Loucy (cell line): Measurements from ENCODE around the gene RPL22.

ENCODE experiments used
- H2AFZ ChIP-seq: fragments of 200-600 bp; sonication (generic); 2 replicates; pipeline ENCODE4 v1.6.0; 2016; ENCODE audit warnings: antibody characterized with exemption, mild to moderate bottlenecking, low read length, moderate library complexity
- H3F3A ChIP-seq: fragments of 200-600 bp; 2 replicates; pipeline ENCODE4 v1.6.0; 2016; ENCODE audit warnings: antibody characterized with exemption, low read depth, mild to moderate bottlenecking
- H3K27me3 ChIP-seq: fragments of 200-600 bp; sonication (generic); 2 replicates; pipeline ENCODE4 v1.6.1; 2014; ENCODE audit warnings: low read length, mild to moderate bottlenecking; ENCODE audit not compliant: insufficient read depth, poor library complexity, severe bottlenecking
- H3K36me3 ChIP-seq: fragments of 200-600 bp; sonication (generic); 2 replicates; pipeline ENCODE4 v1.6.1; 2016; ENCODE audit warnings: low read length; ENCODE audit not compliant: insufficient read depth
- H3K4me1 ChIP-seq: fragments of 200-600 bp; sonication (generic); 2 replicates; pipeline ENCODE4 v1.5.1; 2014; ENCODE audit warnings: low read length, mild to moderate bottlenecking; ENCODE audit not compliant: insufficient read depth, poor library complexity, severe bottlenecking
- H3K4me2 ChIP-seq: fragments of 200-600 bp; sonication (generic); 2 replicates; pipeline ENCODE4 v1.6.0; 2014; ENCODE audit warnings: antibody characterized with exemption, low read length, low read depth, mild to moderate bottlenecking; ENCODE audit not compliant: poor library complexity, severe bottlenecking
- H3K4me3 ChIP-seq: fragments of 200-600 bp; sonication (generic); 2 replicates; pipeline ENCODE4 v1.5.1; 2014; ENCODE audit warnings: low read length, mild to moderate bottlenecking, mixed read lengths; ENCODE audit not compliant: poor library complexity, severe bottlenecking
- H3K79me2 ChIP-seq: fragments of 200-600 bp; sonication (generic); 2 replicates; pipeline ENCODE4 v1.6.1; 2014; ENCODE audit warnings: low read length; ENCODE audit not compliant: insufficient read depth
- H3K9ac ChIP-seq: fragments of 200-600 bp; sonication (generic); 2 replicates; pipeline ENCODE4 v1.6.0; 2014; ENCODE audit warnings: mild to moderate bottlenecking, low read depth, low read length, moderate library complexity; ENCODE audit not compliant: poor library complexity, severe bottlenecking
- H3K9me2 ChIP-seq: fragments of 200-600 bp; sonication (generic); replicated peaks from 2 replicates; pipeline ENCODE4 v1.6.1; 2016; ENCODE audit warnings: low read depth, low read length, mixed read lengths
- H3K9me3 ChIP-seq: fragments of 200-600 bp; sonication (generic); 2 replicates; pipeline ENCODE4 v1.6.1; 2014; ENCODE audit warnings: mild to moderate bottlenecking, antibody characterized with exemption, low read length, low read depth; ENCODE audit not compliant: insufficient read depth
- H4K20me1 ChIP-seq: fragments of 200-600 bp; sonication (generic); 2 replicates; pipeline ENCODE4 v1.6.0; 2014; ENCODE audit warnings: antibody characterized with exemption, low read length, mild to moderate bottlenecking; ENCODE audit not compliant: insufficient read depth, poor library complexity, severe bottlenecking
- CTCF ChIP-seq: fragments of 200-600 bp; sonication (generic); conservative IDR thresholded peaks from 2 replicates; pipeline ENCODE4 v1.5.1; 2014; ENCODE audit warnings: mild to moderate bottlenecking, antibody characterized with exemption, low read length
- EZH2phosphoT487 ChIP-seq: fragments of 200-600 bp; IDR thresholded peaks from 2 replicates; pipeline ENCODE4 v1.6.1; 2018; ENCODE audit warnings: antibody characterized with exemption, mild to moderate bottlenecking, moderate library complexity, borderline replicate concordance

The RPL22 gene

DNA sequence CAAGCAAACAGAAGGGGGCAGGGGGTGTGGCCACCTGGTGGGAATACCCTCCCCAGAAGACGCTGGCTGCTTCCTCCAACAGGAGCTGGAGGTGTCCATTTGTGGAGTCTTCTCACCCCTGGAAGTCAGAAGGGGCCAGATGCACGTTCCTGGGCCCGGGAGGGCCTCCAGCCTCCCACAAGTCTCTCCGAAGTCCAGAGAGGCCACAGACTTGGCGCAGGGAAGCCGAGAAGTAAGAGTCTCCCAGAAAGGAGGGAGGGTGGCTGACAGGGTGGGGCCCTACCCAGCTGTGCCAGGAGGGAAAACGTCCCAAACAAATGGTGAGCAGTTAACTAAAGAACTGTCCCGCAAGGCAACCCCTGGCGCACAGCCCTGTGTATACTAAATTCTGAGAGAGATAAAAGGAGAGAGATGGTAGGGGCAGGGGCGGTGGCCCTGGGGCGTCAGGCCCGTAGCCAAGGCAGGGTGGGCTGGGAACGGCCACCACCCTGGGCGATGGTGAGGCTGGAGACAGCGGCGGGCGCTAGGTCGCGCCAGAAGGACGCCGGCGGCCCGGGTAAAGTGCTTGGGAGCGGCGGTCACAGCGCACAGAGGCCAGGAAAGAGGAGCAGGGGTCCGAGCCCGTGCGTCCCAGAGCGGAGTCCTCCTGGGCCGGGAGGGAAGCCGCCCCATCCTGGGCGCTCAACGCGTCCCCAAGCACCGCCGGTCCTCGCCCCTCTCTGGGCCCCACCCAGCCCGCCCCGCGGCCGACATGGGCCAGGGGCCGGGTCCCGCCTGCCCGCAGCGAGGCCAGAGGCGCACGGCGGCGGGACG is 20.4 kb downstream of the RPL22 start:
- no peaks in the 10 kb centered on the region for H4K20me1 ChIP-seq
- no peaks in the 10 kb centered on the region for H3K4me1 ChIP-seq
- H3K36me3 ChIP-seq = peaks cover under 1% of the 10 kb centered on the region; the same call in 1 of the 2 replicates
- no peaks in the 10 kb centered on the region for H3F3A ChIP-seq
- no peak overlapping the region for H3K4me2 ChIP-seq
- no peak overlapping the region for H3K9ac ChIP-seq
- H3K9me3 ChIP-seq = no peaks in the 10 kb centered on the region
- TF ChIP-seq EZH2phosphoT487 (no peak), CTCF (no peak)
- H3K79me2 ChIP-seq = no peaks in the 10 kb centered on the region
- H3K9me2 ChIP-seq = no peaks in the 10 kb centered on the region
- no peaks in the 10 kb centered on the region for H3K27me3 ChIP-seq
- H2AFZ ChIP-seq = no peak overlapping the region
- no peak overlapping the region for H3K4me3 ChIP-seq

- no peaks in the 10 kb centered on the region for H3K4me1 ChIP-seq
- no peak overlapping the region for H3K9ac ChIP-seq
- TF ChIP-seq CTCF (no peak), EZH2phosphoT487 (no peak)
- no peaks in the 10 kb centered on the region for H3K9me2 ChIP-seq
- no peak overlapping the region for H3K4me2 ChIP-seq
- H2AFZ ChIP-seq = no peak overlapping the region
- H3K4me3 ChIP-seq = no peak overlapping the region
- H3K36me3 ChIP-seq = no peaks in the 10 kb centered on the region
- no peaks in the 10 kb centered on the region for H4K20me1 ChIP-seq
- H3F3A ChIP-seq = no peaks in the 10 kb centered on the region
- H3K27me3 ChIP-seq = no peaks in the 10 kb centered on the region
- H3K9me3 ChIP-seq = no peaks in the 10 kb centered on the region
- H3K79me2 ChIP-seq = no peaks in the 10 kb centered on the region
Measured at GRCh38 chr1:6177681-6178380, 21.6 kb downstream of the RPL22 start.

DNA sequence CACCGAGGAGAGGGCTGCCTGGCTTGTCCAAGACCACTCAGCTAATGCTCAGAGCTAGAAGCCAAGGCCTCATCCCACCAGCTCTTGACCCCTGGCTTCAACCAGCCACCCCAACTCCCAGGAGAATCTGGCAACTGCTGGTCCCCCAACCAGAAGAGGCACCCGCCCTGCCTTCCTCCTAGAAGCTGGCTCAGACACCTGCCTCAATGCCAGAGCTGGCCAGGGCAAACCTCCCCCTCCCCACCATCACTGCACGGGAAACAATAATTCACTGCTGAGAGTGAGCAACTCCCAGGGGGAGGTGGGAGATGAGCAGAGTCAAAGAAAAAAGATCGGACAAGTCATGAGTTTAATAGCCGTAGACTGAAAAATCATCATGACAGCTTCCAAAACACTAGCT is 22.6 kb downstream of the RPL22 start:
- no peaks in the 10 kb centered on the region for H3K36me3 ChIP-seq
- no peaks in the 10 kb centered on the region for H3K27me3 ChIP-seq
- H3K9me3 ChIP-seq = no peaks in the 10 kb centered on the region
- no peak overlapping the region for H3K4me2 ChIP-seq
- H4K20me1 ChIP-seq = no peaks in the 10 kb centered on the region
- no peak for TF ChIP-seq EZH2phosphoT487
- no peak for TF ChIP-seq CTCF
- no peak overlapping the region for H2AFZ ChIP-seq
- H3K9me2 ChIP-seq = no peaks in the 10 kb centered on the region
- no peaks in the 10 kb centered on the region for H3K4me1 ChIP-seq
- no peak overlapping the region for H3K9ac ChIP-seq
- H3K79me2 ChIP-seq = no peaks in the 10 kb centered on the region
- no peaks in the 10 kb centered on the region for H3F3A ChIP-seq
- no peak overlapping the region for H3K4me3 ChIP-seq
